Astrocyte of the cerebellum (primary cell): ENCODE results near the gene GSS.

Experiments used
- DNase-seq: peaks from one replicate; pipeline ENCODE4 v3.0.0-alpha.2; 2011; ENCODE audit warnings: low read depth
- H3K4me3 ChIP-seq: 2 replicates; pipeline ENCODE4 v1.5.1; 2011; ENCODE audit warnings: mild to moderate bottlenecking, low read depth, low read length, moderate library complexity
- in situ Hi-C: cut with HindIII; loops from 2 replicates; pipeline ENCODE4 v1.10.0; 2017; ENCODE audit warnings: low sequenced_read_pairs
- TF ChIP-seq, protein P1 (sequence below): IDR thresholded peaks from 2 replicates; pipeline ENCODE4 v1.5.1; 2012; ENCODE audit warnings: low read length, low read depth, moderate library complexity, mild to moderate bottlenecking; ENCODE audit errors: missing control alignments

Gene GSS

GRCh38 chr20:34983995-34984735, 28.6 kb upstream of the GSS start:
- TF ChIP-seq, protein P1, sequence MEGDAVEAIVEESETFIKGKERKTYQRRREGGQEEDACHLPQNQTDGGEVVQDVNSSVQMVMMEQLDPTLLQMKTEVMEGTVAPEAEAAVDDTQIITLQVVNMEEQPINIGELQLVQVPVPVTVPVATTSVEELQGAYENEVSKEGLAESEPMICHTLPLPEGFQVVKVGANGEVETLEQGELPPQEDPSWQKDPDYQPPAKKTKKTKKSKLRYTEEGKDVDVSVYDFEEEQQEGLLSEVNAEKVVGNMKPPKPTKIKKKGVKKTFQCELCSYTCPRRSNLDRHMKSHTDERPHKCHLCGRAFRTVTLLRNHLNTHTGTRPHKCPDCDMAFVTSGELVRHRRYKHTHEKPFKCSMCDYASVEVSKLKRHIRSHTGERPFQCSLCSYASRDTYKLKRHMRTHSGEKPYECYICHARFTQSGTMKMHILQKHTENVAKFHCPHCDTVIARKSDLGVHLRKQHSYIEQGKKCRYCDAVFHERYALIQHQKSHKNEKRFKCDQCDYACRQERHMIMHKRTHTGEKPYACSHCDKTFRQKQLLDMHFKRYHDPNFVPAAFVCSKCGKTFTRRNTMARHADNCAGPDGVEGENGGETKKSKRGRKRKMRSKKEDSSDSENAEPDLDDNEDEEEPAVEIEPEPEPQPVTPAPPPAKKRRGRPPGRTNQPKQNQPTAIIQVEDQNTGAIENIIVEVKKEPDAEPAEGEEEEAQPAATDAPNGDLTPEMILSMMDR = no peak
- DNase-seq = no peak
- H3K4me3 ChIP-seq = no peak overlapping the region
- in situ Hi-C loops = no loop called here

GRCh38 chr20:34983089-34983820, 27.6 kb upstream of the GSS start:
- in situ Hi-C loops = no loop called here
- DNase-seq = no peak
- H3K4me3 ChIP-seq = no peak overlapping the region
- TF ChIP-seq, protein P1 = no peak

- TF ChIP-seq, protein P1 = no peak
- in situ Hi-C loops = no loop called here
- no peak for DNase-seq
Measured at GRCh38 chr20:34982270-34983088, 26.9 kb upstream of the GSS start.

GRCh38 chr20:34980543-34981233, 25.1 kb upstream of the GSS start:
- no peak overlapping the region for H3K4me3 ChIP-seq
- DNase-seq = no peak
- TF ChIP-seq, protein P1 = no peak
- in situ Hi-C loops = no loop called here

More at GRCh38 chr20:34982270-34983088, 26.9 kb upstream of the GSS start:
- H3K4me3 ChIP-seq = no peak overlapping the region

DNA sequence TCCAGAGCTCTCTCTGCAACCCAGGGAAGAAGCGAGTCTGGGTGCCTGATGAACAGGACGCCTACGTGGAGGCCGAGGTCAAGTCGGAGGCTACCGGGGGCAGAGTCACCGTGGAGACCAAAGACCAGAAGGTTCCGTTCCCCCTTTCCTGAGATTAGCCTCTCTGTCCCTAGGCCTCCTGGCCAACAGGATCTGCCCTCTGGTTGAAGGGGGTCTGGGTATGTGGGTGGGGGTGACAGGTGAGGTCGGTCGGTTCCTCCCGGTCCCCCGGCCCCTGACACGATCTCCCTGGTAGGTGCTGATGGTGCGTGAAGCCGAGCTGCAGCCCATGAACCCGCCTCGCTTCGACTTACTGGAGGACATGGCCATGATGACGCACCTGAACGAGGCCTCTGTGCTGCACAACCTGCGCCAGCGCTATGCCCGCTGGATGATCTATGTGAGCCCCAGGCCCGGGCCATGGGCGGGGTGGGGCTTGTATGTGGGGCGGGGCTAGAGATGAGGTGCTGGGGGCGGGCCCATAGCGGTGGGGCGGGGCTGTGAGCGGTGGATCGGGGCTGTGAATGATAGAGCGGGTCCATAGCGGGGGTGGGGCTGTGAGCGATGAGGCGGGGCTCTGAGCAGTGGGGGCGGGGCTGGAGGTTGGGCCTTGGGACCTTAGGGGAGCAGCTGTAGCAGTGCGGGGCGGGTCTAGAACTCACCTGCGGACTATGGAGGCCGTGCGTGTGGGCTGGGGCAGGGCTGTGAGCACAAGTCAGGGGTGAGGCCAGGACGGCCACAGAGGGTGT, 24.0 kb upstream of the GSS start:
- in situ Hi-C loops = no loop called here
- TF ChIP-seq, protein P1 = no peak
- no peak for DNase-seq
- H3K4me3 ChIP-seq = no peak overlapping the region
